Stimulated activated CD8-positive, alpha-beta memory T cell treated with anti-CD3 and anti-CD28 coated beads, Interleukin-12 subunit alpha, Interleukin-12 subunit beta, amount 100 ng/mL, for 1 hour (primary cell): Measurements from ENCODE around the gene SUGCT.

Experiments
- DNase-seq: peaks from one replicate; pipeline ENCODE4 v3.0.0-alpha.2; 2020; ENCODE audit warnings: low read depth

The SUGCT gene

GRCh38 chr7:40527723-40528122, 392.9 kb downstream of the SUGCT start:
- DNase-seq = no peak

- DNase-seq = no peak
Measured at GRCh38 chr7:40530292-40530691, 395.5 kb downstream of the SUGCT start.

GRCh38 chr7:40531956-40532355, 397.2 kb downstream of the SUGCT start:
- DNase-seq = no peak

- DNase-seq = no peak
Measured at GRCh38 chr7:40535678-40536077, 400.9 kb downstream of the SUGCT start.

GRCh38 chr7:40536421-40536820, 401.6 kb downstream of the SUGCT start:
- DNase-seq = no peak

- DNase-seq = no peak
Measured at GRCh38 chr7:40538281-40538680, 403.5 kb downstream of the SUGCT start.

- DNase-seq = no peak
Measured at GRCh38 chr7:40541336-40541735, 406.5 kb downstream of the SUGCT start.

- DNase-seq = no peak
Measured at GRCh38 chr7:40542982-40543741, 408.4 kb downstream of the SUGCT start.

GRCh38 chr7:40544221-40544723, 409.5 kb downstream of the SUGCT start:
- no peak for DNase-seq

GRCh38 chr7:40544871-40545303, 410.1 kb downstream of the SUGCT start:
- DNase-seq = no peak

GRCh38 chr7:40545739-40546138, 410.9 kb downstream of the SUGCT start:
- no peak for DNase-seq

- DNase-seq = no peak
Measured at GRCh38 chr7:40546616-40547501, 412.1 kb downstream of the SUGCT start.

GRCh38 chr7:40549372-40550039, 414.7 kb downstream of the SUGCT start:
- no peak for DNase-seq

- no peak for DNase-seq
Measured at GRCh38 chr7:40551685-40552576, 417.1 kb downstream of the SUGCT start.

- no peak for DNase-seq
Measured at GRCh38 chr7:40560672-40561071, 425.9 kb downstream of the SUGCT start.

GRCh38 chr7:40566879-40567278, 432.1 kb downstream of the SUGCT start:
- DNase-seq = no peak

GRCh38 chr7:40569326-40569725, 434.5 kb downstream of the SUGCT start:
- DNase-seq = no peak

- no peak for DNase-seq
Measured at GRCh38 chr7:40570223-40570622, 435.4 kb downstream of the SUGCT start.

- DNase-seq = no peak
Measured at GRCh38 chr7:40571796-40572195, 437.0 kb downstream of the SUGCT start.

GRCh38 chr7:40572810-40573465, 438.1 kb downstream of the SUGCT start:
- DNase-seq = no peak

- DNase-seq = no peak
Measured at GRCh38 chr7:40579401-40579800, 444.6 kb downstream of the SUGCT start.
